ENCODE results near the gene CACFD1.

DNA sequence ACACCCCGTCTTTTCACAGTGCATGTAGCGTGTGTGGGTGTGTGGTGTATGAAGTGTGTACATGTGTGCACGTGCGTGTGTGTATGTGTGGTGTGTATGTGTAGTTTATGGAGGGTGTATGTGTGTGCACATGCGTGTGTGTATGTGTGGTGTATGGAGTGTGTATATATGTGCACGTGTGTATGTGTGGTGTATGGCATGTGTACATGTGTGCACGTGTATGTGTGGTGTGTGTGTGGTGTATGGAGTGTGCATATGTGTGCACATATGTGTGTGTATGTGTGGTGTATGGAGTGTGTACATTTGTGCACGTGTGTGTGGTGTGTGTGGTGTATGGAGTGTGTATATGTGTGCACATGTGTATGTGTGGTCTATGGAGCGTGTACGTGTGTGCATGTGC lies 51.8 kb downstream of the CACFD1 start:
- TF ChIP-seq MYC (IDR thresholded peaks at IDR 0.05; ENCODE audit: low read depth, low read length), result no peak
- TF ChIP-seq POLR2A (IDR thresholded peaks at IDR 0.05; ENCODE audit: extremely low read depth, insufficient read length), result no peak
- TF ChIP-seq, protein P1, sequence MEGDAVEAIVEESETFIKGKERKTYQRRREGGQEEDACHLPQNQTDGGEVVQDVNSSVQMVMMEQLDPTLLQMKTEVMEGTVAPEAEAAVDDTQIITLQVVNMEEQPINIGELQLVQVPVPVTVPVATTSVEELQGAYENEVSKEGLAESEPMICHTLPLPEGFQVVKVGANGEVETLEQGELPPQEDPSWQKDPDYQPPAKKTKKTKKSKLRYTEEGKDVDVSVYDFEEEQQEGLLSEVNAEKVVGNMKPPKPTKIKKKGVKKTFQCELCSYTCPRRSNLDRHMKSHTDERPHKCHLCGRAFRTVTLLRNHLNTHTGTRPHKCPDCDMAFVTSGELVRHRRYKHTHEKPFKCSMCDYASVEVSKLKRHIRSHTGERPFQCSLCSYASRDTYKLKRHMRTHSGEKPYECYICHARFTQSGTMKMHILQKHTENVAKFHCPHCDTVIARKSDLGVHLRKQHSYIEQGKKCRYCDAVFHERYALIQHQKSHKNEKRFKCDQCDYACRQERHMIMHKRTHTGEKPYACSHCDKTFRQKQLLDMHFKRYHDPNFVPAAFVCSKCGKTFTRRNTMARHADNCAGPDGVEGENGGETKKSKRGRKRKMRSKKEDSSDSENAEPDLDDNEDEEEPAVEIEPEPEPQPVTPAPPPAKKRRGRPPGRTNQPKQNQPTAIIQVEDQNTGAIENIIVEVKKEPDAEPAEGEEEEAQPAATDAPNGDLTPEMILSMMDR (IDR thresholded peaks at IDR 0.05; ENCODE audit: low read depth, low read length), result no peak
- TF ChIP-seq, protein P2, sequence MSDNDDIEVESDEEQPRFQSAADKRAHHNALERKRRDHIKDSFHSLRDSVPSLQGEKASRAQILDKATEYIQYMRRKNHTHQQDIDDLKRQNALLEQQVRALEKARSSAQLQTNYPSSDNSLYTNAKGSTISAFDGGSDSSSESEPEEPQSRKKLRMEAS (IDR thresholded peaks at IDR 0.05; ENCODE audit: low read depth, low read length), result no peak
